GM08714 (cell line): ENCODE data around the gene TMEM185B.

ENCODE experiments used
- H3K4me3 ChIP-seq: fragments of 200-500 bp; sonication (Bioruptor generic); 2 replicates; pipeline ENCODE4 v1.5.1; 2014; ENCODE audit warnings: mild to moderate bottlenecking, low read length, inconsistent platforms
- ZNF274 ChIP-seq: IDR thresholded peaks from 2 replicates; pipeline ENCODE4 v1.6.1; 2012; ENCODE audit warnings: mild to moderate bottlenecking, low read depth, low read length

Gene TMEM185B

DNA sequence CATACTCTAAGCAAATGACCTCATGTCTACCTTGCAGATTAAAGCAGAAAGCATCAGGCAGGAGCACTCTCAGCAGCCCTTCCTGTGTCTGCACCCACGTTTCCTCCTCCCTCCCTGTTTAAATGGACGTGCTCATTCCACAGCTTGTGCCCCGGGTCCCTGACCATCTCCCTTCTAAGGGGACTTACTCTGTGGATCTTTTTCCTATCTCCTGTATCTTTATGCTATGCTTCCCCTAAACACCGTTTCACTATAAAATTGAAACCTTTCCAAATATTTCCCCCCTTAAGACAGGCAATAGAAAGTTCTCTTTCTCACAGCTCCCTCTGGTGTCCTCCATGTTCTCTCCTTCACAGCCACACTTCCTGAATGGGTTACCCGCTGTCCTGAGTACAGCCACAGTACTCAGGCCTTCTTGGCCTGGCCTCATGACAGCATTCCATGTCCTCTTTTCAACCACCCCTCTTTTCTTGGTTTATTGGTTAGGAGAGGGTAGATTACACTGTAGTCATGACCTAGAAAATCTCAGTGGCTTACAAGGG is 41.1 kb downstream of the TMEM185B start:
- no peak for TF ChIP-seq ZNF274

DNA sequence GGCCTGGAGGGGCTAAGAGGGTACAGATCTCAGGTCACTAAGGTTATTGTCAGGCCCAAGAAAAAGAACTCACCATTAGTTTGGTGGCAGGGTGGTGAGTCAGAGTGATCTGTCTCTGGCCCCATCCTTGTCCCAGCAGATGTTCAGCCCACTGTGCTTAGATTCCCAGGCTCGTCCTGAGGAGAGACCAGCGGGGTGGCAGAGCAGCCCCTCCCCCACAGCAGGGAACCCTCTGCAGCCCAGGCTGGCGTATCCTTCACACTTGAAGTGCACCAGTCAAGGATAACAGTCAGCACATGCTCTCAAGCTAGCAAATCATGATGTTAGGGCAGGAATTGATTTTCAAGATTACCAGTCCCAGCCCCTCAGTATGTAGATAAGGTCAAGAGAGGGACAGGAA is 43.1 kb downstream of the TMEM185B start:
- no peak overlapping the region for H3K4me3 ChIP-seq
- TF ChIP-seq ZNF274 = no peak

More for the DNA sequence above, 41.1 kb downstream of the TMEM185B start:
- no peak overlapping the region for H3K4me3 ChIP-seq

- no peak for TF ChIP-seq ZNF274
- H3K4me3 ChIP-seq = no peak overlapping the region
These were observed 43.8 kb downstream of the TMEM185B start for GRCh38 chr2:120179396-120179795.

DNA sequence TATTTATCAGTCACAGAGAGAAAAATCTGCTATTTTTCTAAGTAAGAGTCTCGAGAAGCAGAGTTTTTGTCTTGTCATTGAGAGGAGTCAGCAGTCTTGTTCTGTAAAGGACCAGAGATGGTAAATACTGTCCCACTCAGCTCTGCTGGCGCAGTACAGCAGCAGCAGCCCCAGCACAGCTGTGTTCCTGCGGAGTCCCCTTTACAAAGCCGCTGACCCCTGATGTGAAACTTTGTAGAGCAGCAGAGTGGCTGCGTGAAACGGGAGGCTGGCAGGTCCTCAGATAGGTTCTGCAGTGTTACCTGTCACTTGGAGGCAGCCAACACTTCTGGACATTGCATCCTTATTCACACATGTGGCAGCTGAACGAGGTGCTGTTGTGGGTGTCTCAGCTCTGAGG is 45.2 kb downstream of the TMEM185B start:
- TF ChIP-seq ZNF274 = no peak
- H3K4me3 ChIP-seq = no peak overlapping the region; the same call in 1 of the 2 replicates

DNA sequence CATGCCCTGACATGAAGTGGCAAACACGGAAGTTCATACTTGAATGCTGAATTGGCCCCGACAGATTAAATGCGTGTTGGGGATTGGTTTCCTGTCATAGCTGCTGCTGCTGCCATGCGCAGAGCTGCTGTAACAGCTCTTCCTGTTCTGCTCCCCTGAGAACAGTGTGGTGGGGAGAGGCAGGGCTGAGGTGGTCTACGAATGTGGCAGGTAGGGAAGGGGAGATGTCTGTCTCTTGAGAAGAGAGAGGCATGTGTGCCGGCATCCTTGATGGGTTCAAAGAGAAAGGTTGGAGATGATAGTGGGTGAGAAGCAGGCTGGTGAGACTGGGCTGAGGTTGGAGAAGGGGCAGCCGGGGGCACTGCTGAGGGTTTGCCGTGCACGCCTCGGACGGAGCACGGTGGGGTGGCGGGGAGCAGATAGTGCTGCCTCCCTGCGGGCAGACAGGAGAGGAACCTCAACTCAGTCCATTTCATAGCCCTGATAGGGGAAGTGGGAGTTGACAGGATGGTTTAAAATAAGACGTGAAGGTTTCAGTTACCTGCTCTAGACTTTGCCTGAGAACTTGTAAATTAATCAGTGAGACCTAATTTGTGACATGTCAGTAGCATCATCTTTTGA is 46.1 kb downstream of the TMEM185B start:
- TF ChIP-seq ZNF274 = no peak
- H3K4me3 ChIP-seq = peak overlapping the region; percentile 54; the same call in 1 of the 2 replicates

DNA sequence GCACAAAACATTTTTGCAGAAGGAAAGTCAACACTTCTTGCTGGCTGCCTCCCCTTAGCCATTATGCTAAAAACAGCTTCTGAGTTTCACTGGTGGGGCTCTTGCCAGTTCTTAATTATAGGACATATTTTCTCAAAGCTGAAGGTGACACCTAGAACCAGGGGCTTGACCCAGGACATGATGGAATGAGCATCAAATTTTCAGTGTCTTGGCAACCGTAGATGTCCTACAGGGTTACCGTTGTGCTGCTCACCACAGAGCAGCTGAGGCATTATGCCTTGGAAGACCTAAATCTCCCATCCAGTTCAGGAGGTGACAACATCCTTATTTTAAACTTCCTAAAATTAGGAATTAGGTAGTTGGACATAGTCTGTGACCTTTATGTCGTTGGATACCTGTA is 46.7 kb downstream of the TMEM185B start:
- no peak for TF ChIP-seq ZNF274
- no peak overlapping the region; the same call in 1 of the 2 replicates for H3K4me3 ChIP-seq

DNA sequence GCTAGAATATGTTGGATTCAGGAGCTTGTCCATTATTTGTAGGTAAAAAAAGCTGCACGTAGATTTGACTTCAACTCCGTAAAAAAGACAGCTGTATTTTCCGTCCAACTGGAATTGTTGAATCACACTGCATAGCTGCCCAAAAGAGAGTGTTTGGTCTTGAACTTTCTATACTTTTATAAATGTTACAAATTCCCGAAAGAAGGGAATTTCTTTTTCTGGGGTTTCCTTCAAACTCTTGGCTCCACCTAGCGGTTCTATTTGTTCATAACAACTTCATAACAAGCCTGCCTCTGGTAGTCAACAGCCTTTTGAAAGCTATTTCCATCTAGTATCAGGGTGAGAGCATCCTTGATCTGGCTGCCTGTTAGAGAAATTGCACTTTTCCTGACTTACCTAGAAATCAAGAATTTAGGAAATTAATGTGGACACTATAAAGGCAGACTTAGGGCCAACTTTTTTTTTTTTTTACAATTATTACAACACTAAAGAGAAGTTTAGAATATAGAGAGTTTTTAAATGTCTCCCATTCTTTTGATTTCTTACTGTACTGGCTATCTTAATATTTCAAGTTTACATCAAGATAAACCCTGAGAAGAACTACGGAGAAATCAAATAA is 48.1 kb downstream of the TMEM185B start:
- H3K4me3 ChIP-seq = no peak overlapping the region
- no peak for TF ChIP-seq ZNF274
